Stimulated activated CD8-positive, alpha-beta memory T cell treated with anti-CD3 and anti-CD28 coated beads, Interleukin-7, amount 100 ng/mL, for 24 hours (primary cell): ENCODE data around the gene APBA3.

Experiments
- DNase-seq: peaks from one replicate; pipeline ENCODE4 v3.0.0-alpha.2; 2020; ENCODE audit warnings: low read depth

The APBA3 gene

DNA sequence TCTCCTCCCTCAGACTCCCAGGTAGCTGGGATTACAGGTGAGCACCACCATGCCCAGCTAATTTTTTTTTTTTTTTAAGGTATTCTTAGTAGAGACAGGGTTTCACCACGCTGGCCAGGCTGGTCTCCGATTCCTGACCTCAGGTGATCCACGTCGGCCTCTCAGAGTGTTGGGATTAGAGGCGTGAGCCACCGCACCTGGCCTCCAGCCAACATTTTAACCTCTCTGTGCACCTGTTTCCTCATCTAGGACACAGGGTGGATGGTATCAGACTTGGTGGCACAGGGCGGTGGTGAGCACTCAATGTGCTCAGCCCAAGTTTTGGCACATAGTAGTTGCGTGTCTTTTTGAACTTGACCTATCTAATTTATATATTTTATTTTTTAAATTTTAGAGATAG lies 12.5 kb downstream of the APBA3 start:
- no peak for DNase-seq

DNA sequence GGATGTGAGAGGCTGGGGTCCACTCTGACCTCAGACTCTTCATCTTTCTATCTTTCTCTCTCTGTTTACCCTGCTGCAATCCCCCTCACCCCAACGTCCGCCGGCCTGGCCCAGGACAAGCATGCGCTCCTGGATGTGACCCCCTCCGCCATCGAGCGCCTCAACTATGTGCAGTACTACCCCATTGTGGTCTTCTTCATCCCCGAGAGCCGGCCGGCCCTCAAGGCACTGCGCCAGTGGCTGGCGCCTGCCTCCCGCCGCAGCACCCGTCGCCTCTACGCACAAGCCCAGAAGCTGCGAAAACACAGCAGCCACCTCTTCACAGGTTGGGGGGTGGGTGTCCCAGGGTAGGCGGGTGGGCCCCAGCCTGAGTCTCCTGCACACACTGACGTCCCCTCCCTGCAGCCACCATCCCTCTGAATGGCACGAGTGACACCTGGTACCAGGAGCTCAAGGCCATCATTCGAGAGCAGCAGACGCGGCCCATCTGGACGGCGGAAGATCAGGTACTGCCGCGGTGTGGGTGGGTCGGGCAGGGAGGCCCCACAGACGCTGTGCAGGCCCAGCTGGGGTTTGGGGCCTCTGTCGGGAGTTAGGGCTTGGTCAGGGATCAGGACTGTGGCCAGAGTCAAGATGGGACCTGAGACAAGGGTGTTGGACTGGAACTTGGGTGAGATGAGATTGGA lies 15.0 kb downstream of the APBA3 start:
- DNase-seq = no peak

DNA sequence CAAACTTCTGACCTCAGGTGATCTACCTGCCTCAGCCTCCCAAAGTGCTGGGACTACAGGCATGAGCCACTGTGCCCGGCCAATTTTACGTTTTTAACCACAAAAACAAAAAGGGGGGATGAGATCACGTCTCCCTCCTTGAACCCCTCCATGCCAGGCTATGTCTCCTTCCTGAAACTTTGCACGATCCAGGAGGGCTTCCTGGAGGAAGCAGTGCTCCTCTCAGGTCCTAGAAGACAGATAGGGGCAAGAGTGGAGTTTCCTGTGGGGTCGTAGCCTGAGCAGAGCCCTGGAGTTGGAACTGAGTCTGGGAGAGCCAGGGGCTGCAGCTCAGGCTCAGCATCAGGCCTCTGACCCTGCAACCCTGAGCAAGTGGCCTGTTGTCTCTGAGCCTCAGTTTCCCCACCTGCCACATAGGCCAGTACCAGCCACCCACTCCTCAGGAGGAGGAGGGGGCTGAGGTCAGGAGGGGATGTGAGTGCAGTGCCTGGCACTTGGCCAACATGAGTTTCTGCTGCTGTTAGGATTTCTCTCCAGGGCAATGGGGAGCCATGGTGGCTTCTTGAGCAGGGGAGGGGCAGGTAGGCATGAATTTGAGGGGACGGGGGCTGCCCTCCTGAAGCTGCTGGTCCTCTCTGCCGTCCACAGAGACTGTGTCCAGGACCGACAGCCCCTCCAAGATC lies 16.0 kb downstream of the APBA3 start:
- no peak for DNase-seq

DNA sequence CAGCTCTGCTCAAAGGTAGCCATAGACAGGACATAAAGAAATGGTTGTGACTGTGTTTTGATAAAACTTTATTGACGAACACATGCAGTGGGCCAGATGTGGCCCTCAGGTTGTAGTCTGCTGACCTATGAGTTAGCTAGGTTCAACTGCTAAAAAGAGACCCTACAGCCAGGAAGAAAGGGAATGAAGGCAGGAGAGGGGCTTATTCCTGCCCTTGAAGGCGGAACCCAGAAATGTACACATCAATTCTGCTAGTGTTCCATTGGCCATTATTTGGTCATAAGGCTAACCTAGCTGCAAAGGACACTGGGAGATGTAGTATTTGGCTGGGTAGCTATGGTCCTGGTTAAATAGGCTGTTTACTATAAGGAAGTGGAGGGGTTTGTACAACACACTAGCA lies 18.0 kb downstream of the APBA3 start:
- DNase-seq = no peak

DNA sequence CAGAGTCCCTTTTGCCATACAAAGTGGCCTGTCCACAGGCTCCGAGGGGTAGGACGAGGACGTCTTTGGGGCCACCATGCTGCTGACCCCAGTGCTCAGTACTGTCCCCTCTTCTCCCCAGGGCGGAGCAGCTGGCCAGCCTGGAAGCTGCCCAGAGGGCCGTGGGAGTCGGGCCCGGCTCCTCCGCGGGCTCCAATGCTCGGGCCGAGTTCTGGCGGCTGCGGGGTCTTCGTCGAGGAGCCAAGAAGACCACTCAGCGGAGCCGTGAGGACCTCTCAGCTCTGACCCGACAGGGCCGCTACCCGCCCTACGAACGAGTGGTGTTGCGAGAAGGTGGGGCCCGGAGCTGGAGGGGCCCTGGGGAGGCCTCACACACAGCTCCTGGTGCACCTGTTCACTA lies 21.1 kb downstream of the APBA3 start:
- DNase-seq = no peak

DNA sequence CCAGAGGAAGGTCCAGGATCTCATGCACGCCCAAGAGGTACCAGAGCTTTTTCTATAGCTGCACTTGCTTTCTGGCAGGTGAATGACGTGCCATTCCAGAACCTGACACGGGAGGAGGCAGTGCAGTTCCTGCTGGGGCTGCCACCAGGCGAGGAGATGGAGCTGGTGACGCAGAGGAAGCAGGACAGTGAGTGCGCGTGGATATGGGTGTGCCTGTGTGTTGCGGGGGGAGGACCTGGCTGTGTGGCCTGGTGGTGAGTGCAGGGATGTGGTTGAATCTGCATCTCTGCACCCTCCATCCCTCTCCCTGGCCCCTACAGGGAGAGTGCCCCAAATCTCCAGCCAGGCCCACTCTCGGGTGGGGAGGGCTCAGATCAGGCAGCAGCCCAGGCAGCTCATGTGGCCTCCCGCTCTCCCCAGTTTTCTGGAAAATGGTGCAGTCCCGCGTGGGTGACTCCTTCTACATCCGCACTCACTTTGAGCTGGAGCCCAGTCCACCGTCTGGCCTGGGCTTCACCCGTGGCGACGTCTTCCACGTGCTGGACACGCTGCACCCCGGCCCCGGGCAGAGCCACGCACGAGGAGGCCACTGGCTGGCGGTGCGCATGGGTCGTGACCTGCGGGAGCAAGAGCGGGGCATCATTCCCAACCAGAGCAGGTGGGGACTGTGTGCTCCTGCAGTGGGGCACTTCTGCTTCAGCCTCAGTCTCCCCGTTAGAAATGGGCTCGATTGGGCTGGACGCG lies 22.8 kb downstream of the APBA3 start:
- DNase-seq = no peak

DNA sequence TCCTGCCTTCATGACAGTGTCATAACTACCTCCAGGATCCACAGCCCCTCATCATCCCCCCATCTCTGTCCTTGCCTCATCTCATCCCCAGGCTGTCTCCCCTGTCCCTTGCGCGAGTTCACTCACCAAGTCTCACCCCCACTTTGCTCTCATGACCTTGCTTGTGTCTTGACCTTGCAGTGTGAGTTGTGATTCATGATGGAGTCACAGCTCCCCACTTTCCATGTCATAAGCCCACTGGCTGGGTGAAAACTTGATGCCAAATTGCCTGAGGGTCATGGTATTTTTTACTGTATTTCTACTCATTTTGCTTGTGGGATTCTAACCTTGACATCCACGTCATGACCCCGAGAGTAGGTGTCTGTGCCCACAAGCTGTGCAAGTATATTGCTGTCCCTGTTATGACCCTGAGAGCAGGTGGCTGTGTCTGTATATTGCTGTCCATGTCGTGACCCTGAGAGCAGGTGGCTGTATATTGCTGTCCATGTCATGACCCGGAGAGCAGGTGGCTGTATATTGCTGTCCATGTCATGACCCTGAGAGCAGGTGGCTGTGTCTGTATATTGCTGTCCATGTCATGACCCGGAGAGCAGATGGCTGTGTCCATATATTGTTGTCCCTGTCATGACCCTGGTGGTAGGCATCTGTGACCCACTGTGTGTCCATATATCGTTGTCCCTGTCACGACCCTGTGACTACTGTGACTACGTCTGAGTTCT lies 23.8 kb downstream of the APBA3 start:
- no peak for DNase-seq

DNA sequence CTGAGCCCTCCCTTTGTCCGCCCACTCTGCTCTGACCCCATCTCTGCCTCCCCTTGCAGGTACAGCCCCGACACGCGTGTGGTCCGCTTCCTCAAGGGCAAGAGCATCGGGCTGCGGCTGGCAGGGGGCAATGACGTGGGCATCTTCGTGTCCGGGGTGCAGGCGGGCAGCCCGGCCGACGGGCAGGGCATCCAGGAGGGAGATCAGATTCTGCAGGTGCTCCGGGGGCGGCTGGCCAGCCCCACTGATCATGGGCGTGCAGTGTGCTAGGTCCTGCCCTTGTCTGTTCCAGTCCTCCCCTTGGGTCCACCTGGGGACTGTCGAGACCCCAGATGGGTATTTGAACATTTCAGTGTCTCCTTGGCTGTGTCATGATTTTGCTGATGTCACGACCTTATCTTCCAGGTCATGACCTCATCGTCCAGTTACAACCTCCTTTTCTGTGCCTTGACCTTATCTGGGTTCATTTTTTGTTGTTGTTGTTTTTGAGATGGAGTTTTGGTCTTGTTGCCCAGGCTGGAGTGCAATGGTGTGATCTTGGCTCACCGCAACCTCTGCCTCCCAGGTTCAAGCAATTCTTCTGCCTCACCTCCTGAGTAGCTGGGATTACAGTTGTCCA lies 25.3 kb downstream of the APBA3 start:
- no peak for DNase-seq

DNA sequence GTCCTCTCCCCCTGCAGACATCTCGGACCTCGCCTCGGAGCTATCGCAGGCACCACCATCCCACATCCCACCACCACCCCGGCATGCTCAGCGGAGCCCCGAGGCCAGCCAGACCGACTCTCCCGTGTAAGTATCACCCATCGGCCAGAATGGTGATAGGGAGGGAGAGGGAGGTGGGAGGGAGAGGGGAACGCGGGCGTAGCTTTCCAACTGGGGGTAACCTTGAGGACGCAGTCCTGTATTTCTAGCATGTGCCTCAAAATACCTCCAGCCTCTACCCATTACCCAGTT lies 27.2 kb downstream of the APBA3 start:
- no peak for DNase-seq

DNA sequence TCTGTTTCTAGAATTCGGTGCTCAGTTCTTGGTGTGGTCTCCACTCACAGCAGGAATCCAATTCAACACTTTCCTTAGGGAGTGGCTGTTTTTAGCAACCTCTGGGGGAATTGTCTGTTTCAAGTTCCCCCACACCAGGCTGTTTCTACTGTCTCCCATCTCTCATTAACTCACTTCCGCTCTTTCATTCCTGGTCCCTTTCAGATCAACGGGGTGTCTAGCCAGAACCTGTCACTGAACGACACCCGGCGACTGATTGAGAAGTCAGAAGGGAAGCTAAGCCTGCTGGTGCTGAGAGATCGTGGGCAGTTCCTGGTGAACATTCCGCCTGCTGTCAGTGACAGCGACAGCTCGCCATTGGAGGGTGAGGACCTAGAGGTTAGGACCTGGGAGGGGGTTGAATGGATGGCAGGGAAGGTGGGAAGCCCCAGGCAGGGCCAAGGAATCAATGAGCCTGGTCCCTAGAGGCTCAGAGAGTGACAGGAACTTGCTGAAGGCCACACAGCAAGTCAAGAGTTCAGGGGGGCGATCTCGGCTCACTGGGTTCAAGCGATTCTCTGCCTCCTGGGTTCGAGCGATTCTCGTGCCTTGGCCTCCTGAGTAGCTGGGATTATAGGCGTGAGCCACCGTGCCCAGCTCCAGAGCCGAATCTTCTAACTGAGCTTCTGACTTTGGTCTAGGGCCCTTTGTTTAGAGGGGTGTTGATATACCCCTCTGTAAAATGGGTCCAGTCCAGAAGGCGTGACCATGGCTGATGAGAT lies 27.8 kb downstream of the APBA3 start:
- DNase-seq = no peak

DNA sequence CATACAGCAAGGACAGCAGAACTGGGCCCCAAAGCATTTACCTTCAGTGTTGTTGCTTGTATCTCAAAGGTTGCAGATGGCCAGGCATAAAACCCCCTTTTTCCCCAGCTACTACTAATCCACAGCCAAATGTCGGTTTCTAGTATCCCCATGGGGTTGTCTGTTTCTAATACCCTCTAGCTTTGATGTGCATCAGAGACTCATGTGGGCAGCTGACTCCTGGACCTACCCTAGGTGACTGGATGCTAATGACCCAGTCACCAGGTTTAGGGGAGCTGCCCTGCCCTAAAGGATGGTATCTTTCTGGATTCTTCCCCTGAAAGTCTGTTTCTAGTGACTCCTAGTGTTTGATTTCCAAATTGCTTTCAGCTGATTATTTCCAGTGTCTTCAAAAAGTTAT lies 29.4 kb downstream of the APBA3 start:
- DNase-seq = no peak

DNA sequence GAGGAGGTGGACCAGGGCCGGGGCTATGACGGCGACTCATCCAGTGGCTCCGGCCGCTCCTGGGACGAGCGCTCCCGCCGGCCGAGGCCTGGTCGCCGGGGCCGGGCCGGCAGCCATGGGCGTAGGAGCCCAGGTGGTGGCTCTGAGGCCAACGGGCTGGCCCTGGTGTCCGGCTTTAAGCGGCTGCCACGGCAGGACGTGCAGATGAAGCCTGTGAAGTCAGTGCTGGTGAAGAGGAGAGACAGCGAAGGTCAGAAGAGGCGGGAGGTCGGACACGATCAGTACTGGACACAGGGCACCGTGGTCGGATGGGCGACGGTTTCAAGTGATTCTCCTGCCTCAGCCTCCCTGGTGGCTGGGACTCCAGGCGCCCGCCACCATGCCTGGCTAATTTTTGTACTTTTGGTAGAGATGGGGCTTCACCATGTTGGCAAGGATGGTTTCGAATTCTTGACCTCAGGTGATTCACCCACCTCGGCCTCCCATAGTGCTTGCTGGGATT lies 31.0 kb downstream of the APBA3 start:
- no peak for DNase-seq

DNA sequence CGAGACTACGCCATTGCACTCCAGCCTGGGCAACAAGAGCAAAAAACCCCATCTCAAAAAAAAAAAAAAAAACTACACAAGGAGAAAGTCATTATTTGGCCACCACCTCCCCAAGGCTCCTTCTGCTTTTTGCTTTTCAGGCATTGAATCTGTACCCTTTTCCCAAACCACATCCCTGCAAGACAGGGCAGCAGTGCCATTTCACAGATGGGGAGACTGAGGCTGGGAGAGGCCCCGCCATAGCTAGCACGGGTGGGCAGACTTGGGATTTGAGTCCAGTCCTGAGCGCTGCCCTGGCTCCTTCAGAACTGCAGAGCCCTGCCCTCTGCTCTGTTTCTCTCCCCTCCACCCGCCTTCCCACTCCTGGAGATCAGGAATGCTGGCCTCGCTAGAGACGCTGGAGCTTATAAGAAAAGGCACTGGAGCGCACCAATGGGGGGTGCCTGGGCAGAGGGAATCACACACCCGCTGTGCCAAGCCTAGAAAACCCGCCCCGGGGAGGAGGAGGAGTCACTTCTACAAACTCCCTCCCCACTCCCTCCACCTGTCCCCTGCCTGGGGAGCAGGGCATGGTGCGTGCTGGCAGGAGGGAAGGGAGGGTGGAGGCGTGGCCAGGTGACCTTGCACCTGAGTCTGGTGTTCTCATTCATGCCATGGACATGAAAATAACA lies 35.7 kb downstream of the APBA3 start:
- DNase-seq = no peak

DNA sequence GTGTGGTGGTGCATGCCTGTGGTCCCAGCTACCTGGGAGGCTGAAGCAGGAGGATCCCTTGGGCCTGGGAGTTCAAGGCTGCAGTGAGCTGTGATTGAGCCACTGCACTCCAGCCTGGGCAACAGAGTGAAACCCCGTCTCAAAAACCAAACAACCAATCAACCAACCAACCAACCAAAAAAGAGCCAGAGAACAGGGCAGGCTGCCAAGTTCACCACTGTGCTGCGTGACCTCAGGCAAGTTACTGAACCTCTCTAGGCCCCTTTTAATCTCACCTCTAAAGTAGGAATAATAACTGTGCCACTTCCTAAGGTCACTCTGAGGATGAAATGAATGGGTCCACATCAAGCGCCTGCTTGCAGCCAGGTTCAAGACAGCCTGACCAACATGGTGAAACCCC lies 36.4 kb downstream of the APBA3 start:
- no peak for DNase-seq

DNA sequence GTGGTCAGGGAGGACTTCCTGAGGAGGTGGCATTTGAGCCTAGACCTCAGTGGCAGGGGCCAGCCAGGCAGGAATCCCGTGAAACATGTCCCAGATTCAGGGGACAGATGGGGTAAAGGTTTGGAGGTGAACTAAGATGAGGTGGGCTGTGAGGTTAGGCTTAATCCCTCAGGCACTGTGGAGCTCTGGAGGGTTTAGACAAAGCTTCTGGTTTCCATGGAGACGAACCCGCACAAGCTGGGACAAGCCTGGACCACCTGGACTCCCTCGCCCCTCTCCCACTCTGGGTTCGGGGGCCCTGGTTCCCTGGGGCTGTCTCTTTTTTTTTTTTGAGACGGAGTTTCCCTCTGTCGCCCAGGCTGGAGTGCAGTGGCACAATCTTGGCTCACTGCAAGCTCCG lies 37.6 kb downstream of the APBA3 start:
- no peak for DNase-seq

DNA sequence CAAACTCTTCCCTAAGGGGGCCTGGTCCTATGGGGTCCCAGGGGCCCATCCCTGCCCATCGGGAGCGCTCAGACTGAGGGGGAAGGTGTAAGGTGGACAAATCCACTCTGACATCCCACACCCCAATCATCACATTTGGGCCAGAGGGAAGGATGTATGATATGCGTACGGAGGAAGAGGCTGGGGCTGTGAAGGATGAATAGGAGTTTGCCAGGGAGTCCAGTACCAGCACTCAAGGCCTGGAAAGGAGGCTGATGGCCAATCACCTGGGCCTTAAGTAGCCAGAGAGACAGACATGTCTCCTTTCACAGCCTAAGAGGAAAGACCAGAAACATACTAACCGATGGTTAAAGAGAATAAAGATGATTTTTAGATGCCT lies 38.4 kb downstream of the APBA3 start:
- DNase-seq = no peak

DNA sequence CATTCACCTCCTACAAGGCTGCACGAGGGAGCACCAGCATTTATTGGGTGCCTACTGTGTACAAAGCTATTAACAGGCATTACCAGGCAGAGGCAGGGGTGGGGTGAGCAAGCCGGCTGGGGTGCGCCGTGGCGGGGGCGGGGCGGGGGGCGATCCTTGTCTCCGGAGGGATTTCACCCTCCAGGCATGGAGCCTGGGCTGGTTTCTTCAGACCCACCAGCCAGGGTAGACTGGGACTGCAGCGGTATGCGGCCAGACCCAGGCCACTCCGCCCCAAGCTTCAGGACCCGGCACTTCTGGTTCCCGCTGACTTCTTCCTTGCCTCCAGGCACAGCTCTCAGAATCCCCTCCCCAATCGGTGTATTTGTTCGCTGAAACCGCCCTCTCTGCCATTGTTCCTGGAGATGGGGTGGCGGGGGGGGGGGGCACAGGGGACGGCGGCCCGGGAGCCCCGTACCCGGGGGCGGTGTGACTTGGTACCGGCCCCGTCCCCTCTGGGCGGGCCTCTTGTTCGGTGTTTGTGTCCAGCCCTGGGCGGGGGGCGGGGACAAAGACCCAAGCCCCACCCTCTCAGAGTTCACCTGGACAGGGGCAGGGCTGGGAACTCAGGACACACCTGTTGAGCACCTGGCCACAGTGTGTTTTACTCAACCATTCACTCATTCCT lies 38.9 kb downstream of the APBA3 start:
- DNase-seq = no peak

DNA sequence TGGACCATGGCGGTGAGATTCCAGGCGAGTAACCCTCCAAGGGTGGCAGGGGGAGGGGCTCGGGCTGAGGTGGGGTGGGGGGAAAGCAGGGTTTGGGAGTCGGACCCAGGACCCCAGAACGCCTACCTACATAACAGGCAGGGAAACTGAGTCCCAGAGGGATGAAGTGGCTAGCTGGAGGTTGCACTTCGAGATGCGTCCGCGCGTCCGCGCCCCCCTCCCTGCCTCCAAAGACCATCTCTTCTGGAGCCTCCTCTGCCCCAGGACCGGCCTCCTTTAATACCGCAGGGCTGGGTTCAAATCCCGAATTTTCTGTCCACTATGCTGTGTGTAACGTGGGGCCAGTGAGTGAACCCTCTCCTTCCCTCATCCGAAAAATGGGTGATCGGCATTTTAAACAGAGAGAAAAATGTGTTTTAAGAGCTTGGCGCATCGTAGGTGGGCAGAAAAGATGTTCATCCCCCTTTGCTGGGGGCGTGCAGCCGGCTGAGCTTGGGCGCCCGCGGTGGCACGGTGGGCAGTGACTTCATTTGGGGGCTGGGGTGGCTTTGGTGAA lies 39.5 kb downstream of the APBA3 start:
- DNase-seq = no peak

DNA sequence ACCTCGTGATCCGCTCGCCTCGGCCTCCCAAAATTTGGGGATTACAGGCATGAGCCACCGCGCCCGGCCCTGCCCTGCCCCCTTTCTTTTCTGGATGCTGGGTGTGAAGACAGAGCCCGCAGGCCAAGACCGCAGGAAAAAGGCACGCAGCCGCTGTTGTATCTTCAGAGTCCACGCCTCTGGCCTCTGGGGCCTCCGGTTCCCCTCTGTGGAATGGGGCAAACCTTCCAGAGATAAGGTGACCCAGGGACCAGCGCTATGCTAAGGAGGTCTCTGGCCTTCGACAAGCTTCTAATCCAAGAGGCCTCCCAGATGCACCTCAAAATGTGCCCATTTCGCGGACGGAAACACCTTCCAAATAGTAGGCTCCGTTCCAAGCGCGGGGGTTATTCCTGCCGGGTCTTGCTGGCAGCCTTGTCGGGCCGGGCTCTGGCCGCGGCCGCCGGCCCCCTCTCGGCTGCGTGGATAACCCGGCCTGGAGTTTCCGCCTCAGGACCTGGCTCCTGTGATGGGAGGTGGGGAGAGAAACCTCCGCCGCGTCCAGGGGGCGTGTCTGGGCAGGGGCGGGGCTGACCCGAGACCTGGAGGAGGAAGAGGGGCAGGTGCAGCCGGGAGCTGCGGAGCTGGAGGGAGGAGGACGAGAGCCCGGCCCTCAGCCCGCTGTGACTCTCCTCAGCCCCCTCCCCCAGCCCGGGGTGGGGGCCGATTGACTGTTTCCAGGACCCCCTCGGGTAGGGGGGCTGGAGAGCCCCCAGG lies 40.2 kb downstream of the APBA3 start:
- DNase-seq = peak; percentile 84
